Activated naive CD4-positive, alpha-beta T cell treated with anti-CD3 and anti-CD28 coated beads, Interleukin-2, amount 50 U/mL, for 72 hours (primary cell): Measurements from ENCODE around the gene MEI1. TPM values are rescaled to one million over a fixed set of nuclear protein-coding genes. Genes with fewer than 3 reads are reported as not detected.

Experiments
- total RNA-seq, 2 donors: library from RNA; stranded (reverse); gene quantifications; one replicate each; pipeline ENCODE4 v1.2.3, GENCODE V29; 2022

Gene MEI1
- total RNA-seq, 2 donors from 2014 or later, result 28.3 to 36.9 TPM

Other genes starting within 250 kb of the MEI1 start
- 10 to 100 TPM; 61.3 to 76.5 TPM for gene PHF5A, start 230.8 kb upstream of the MEI1 start, total RNA-seq
- gene ACO2, start 230.4 kb upstream of the MEI1 start, total RNA-seq, result 100 to 1,000 TPM in 1 of 2 donors, 10 to 100 TPM in 1; 100.0 to 112 TPM
- gene POLR3H, start 155.0 kb upstream of the MEI1 start, total RNA-seq, result 10 to 100 TPM; 11.2 to 32.7 TPM
- not detected for gene CSDC2, start 138.5 kb upstream of the MEI1 start, total RNA-seq
- 10 to 100 TPM; 43.4 to 49.9 TPM for gene PMM1, start 109.7 kb upstream of the MEI1 start, total RNA-seq
- gene DESI1, start 78.5 kb upstream of the MEI1 start, total RNA-seq, result 10 to 100 TPM; 18.3 to 44.8 TPM
- 100 to 1,000 TPM; 283 to 423 TPM for gene XRCC6, start 78.2 kb upstream of the MEI1 start, total RNA-seq
- 100 to 1,000 TPM; 193 to 235 TPM for gene SNU13, start 10.6 kb upstream of the MEI1 start, total RNA-seq
- 10 to 100 TPM; 16.7 to 31.7 TPM for gene CCDC134, start 101.2 kb downstream of the MEI1 start, total RNA-seq
- gene SREBF2, start 133.6 kb downstream of the MEI1 start, total RNA-seq, result 100 to 1,000 TPM; 162 to 163 TPM
- gene SHISA8, start 215.6 kb downstream of the MEI1 start, total RNA-seq, result 1 to 10 TPM; 1.1 to 4.2 TPM
- gene TNFRSF13C, start 227.3 kb downstream of the MEI1 start, total RNA-seq, result 1 to 10 TPM; 4.4 to 8.4 TPM
- gene CENPM, start 247.6 kb downstream of the MEI1 start, total RNA-seq, result 100 to 1,000 TPM in 1 of 2 donors, 10 to 100 TPM in 1; 72.8 to 108 TPM